ENCODE measurements around the gene SPIRE1.

Gene SPIRE1

DNA sequence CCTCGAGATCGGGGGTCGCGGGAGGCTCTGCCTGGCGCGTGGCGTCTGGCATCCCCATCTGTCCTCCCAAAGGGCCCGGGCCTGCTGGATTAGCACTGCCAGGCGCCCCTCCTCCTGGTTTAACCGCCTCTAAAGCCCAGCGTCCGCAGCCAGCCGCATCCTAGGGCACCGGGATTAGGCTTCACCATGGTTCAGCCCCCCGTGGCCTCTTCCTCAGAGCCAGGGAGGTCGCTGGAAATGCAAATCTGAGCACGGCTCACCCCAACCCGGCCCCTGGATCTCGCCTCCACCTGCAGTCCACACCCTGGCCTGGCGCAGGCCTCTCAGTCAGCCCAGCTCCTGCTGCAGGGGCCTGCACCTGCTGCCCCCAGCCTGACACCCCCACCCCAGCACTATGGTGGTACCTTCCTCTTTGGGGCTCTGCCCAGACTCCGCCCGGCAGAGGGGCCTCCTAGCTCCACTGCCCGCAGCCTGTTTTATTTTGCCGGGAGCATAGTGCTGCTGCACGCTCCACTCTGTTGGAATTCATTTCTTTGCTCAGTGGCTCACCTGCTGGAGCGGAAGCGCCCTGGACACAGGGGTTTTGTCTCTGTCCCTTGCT is 237.0 kb downstream of the SPIRE1 start:
- no peaks in the 10 kb centered on the region for H3K9me3 ChIP-seq (ENCODE audit: insufficient read depth, low read length, severe bottlenecking)
- no peaks in the 10 kb centered on the region for H3K4me1 ChIP-seq (ENCODE audit: insufficient read depth, low read length)
- H3K27ac ChIP-seq (ENCODE audit: low read length): no peak overlapping the region
- no peak overlapping the region for H3K4me2 ChIP-seq (ENCODE audit: insufficient read depth, low read length)
- ATAC-seq (ENCODE audit: insufficient read depth, low read depth) (no peak), DNase-seq (no peak)
- H3K79me2 ChIP-seq (ENCODE audit: insufficient read depth, low read length): no peaks in the 10 kb centered on the region
- no peaks in the 10 kb centered on the region for H3K27me3 ChIP-seq (ENCODE audit: insufficient read depth, low read length, poor library complexity)
- H3K4me3 ChIP-seq (ENCODE audit: low read depth in 1 of 2, low read length in 2 of 2): no peak overlapping the region
- no peaks in the 10 kb centered on the region for H3K36me3 ChIP-seq (ENCODE audit: insufficient read depth, low read length)
- no peak overlapping the region for H2AFZ ChIP-seq (ENCODE audit: low read depth, low read length)
- no peak for TF ChIP-seq EZH2 (IDR thresholded peaks at IDR 0.05; ENCODE audit: borderline replicate concordance, low read depth, low read length, severe bottlenecking)
- TF ChIP-seq, protein P1, sequence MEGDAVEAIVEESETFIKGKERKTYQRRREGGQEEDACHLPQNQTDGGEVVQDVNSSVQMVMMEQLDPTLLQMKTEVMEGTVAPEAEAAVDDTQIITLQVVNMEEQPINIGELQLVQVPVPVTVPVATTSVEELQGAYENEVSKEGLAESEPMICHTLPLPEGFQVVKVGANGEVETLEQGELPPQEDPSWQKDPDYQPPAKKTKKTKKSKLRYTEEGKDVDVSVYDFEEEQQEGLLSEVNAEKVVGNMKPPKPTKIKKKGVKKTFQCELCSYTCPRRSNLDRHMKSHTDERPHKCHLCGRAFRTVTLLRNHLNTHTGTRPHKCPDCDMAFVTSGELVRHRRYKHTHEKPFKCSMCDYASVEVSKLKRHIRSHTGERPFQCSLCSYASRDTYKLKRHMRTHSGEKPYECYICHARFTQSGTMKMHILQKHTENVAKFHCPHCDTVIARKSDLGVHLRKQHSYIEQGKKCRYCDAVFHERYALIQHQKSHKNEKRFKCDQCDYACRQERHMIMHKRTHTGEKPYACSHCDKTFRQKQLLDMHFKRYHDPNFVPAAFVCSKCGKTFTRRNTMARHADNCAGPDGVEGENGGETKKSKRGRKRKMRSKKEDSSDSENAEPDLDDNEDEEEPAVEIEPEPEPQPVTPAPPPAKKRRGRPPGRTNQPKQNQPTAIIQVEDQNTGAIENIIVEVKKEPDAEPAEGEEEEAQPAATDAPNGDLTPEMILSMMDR (IDR thresholded peaks at IDR 0.05; ENCODE audit: borderline replicate concordance, extremely low read depth, low read length, poor library complexity, severe bottlenecking): no peak
- H3K9ac ChIP-seq (ENCODE audit: low read depth, low read length): no peak overlapping the region
- no peaks in the 10 kb centered on the region for H4K20me1 ChIP-seq (ENCODE audit: insufficient read depth, low read length)

DNA sequence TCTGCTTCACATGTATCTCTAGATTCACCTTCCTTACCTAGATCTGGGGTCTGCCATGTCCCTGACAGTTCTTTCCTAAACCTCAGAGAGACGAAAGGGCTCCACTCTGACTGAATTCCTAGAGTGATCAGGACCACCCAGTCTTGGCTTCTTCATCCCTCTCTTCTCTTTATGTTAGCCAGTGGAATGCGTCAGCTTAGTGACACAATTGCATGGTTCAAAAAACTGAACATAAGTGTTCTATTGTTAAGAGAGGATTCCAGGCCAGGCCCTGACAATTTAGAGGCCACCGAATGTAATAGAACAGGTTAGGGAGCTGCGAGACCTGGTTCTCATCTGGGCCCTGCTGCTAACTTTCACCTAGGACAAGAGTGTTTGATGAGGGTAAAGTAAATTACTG is 240.2 kb downstream of the SPIRE1 start:
- no peaks in the 10 kb centered on the region for H4K20me1 ChIP-seq (ENCODE audit: insufficient read depth, low read length)
- no peak overlapping the region for H2AFZ ChIP-seq (ENCODE audit: low read depth, low read length)
- no peak overlapping the region for H3K27ac ChIP-seq (ENCODE audit: low read length)
- no peak overlapping the region for H3K4me3 ChIP-seq (ENCODE audit: low read depth in 1 of 2, low read length in 2 of 2)
- H3K27me3 ChIP-seq (ENCODE audit: insufficient read depth, low read length, poor library complexity): no peaks in the 10 kb centered on the region
- no peaks in the 10 kb centered on the region for H3K79me2 ChIP-seq (ENCODE audit: insufficient read depth, low read length)
- H3K9me3 ChIP-seq (ENCODE audit: insufficient read depth, low read length, severe bottlenecking): no peaks in the 10 kb centered on the region
- H3K9ac ChIP-seq (ENCODE audit: low read depth, low read length): no peak overlapping the region
- H3K4me2 ChIP-seq (ENCODE audit: insufficient read depth, low read length): no peak overlapping the region
- TF ChIP-seq, protein P1 (IDR thresholded peaks at IDR 0.05; ENCODE audit: borderline replicate concordance, extremely low read depth, low read length, poor library complexity, severe bottlenecking): no peak
- no peak for TF ChIP-seq EZH2 (IDR thresholded peaks at IDR 0.05; ENCODE audit: borderline replicate concordance, low read depth, low read length, severe bottlenecking)
- no peak for ATAC-seq (ENCODE audit: insufficient read depth, low read depth)
- H3K36me3 ChIP-seq (ENCODE audit: insufficient read depth, low read length): no peaks in the 10 kb centered on the region
- no peaks in the 10 kb centered on the region for H3K4me1 ChIP-seq (ENCODE audit: insufficient read depth, low read length)
- DNase-seq: no peak

DNA sequence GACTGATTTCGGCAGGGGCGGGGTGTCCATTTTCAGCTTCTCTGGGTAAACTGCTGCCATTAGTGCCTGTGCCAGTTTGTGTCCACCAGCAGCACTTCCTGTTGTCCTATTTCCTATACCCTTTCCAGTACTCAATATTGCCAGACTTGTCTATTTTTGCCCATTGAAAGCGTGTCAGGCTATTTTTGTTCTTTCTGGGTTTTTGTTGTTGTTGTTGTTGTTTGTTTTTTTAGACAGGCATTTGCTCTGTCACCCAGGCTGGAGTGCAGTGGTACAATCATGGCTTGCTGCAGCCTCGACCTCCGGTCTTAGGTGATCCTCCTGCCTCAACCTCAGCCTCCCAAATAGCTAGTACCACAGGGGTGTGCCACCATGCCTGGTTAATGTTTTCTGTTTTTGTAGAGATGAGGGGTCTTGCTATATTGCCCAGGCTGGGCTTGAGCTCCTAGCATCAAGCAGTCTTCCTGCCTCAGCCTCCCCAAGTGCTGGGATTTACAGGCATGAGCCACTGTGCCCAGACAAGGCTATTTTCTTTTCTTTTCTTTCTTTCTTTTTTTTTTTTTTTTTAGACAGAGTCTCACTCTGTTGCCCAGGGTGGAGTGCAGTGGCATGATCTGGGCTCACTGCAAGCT is 241.7 kb downstream of the SPIRE1 start:
- DNase-seq (no peak), ATAC-seq (ENCODE audit: insufficient read depth, low read depth) (no peak)
- no peak overlapping the region for H2AFZ ChIP-seq (ENCODE audit: low read depth, low read length)
- H3K79me2 ChIP-seq (ENCODE audit: insufficient read depth, low read length): no peaks in the 10 kb centered on the region
- TF ChIP-seq, protein P1 (IDR thresholded peaks at IDR 0.05; ENCODE audit: borderline replicate concordance, extremely low read depth, low read length, poor library complexity, severe bottlenecking): no peak
- no peak for TF ChIP-seq EZH2 (IDR thresholded peaks at IDR 0.05; ENCODE audit: borderline replicate concordance, low read depth, low read length, severe bottlenecking)
- H3K4me3 ChIP-seq (ENCODE audit: low read depth in 1 of 2, low read length in 2 of 2): no peak overlapping the region
- no peaks in the 10 kb centered on the region for H4K20me1 ChIP-seq (ENCODE audit: insufficient read depth, low read length)
- H3K9ac ChIP-seq (ENCODE audit: low read depth, low read length): no peak overlapping the region
- H3K36me3 ChIP-seq (ENCODE audit: insufficient read depth, low read length): no peaks in the 10 kb centered on the region
- no peaks in the 10 kb centered on the region for H3K27me3 ChIP-seq (ENCODE audit: insufficient read depth, low read length, poor library complexity)
- no peak overlapping the region for H3K27ac ChIP-seq (ENCODE audit: low read length)
- H3K9me3 ChIP-seq (ENCODE audit: insufficient read depth, low read length, severe bottlenecking): no peaks in the 10 kb centered on the region
- no peaks in the 10 kb centered on the region for H3K4me1 ChIP-seq (ENCODE audit: insufficient read depth, low read length)
- no peak overlapping the region for H3K4me2 ChIP-seq (ENCODE audit: insufficient read depth, low read length)
